CD1c-positive myeloid dendritic cell (primary cell): ENCODE results near the gene DCPS.
A peak's percentile ranks its signal among the peaks of the same experiment; 100 is the strongest.
"Not testable (repeated sequence)": the region's sequence is repeated elsewhere in the genome, so short reads cannot be mapped to it uniquely, and the experiment has no call there.

Experiments
- DNase-seq: peaks from one replicate; pipeline ENCODE4 v3.0.0-alpha.2; 2016; ENCODE audit errors: extremely low spot score

The DCPS gene

GRCh38 chr11:126383339-126384335 lies 79.8 kb downstream of the DCPS start:
- DNase-seq, result no peak

GRCh38 chr11:126384449-126385070 lies 80.7 kb downstream of the DCPS start:
- no peak for DNase-seq

GRCh38 chr11:126385991-126386728 lies 82.3 kb downstream of the DCPS start:
- no peak for DNase-seq

- DNase-seq, result peak; percentile 40
Measured at GRCh38 chr11:126386729-126387071, 82.8 kb downstream of the DCPS start.

GRCh38 chr11:126387857-126388256 lies 84.0 kb downstream of the DCPS start:
- no peak for DNase-seq

GRCh38 chr11:126390272-126390867 lies 86.5 kb downstream of the DCPS start:
- DNase-seq, result no peak

- peak; percentile 4 for DNase-seq
Measured at GRCh38 chr11:126391286-126391954, 87.6 kb downstream of the DCPS start.

GRCh38 chr11:126391970-126392632 lies 88.2 kb downstream of the DCPS start:
- DNase-seq, result peak; percentile 64

GRCh38 chr11:126392633-126393013 lies 88.8 kb downstream of the DCPS start:
- no peak for DNase-seq

GRCh38 chr11:126393143-126393542 lies 89.3 kb downstream of the DCPS start:
- DNase-seq, result no peak

- no peak for DNase-seq
Measured at GRCh38 chr11:126394036-126394435, 90.2 kb downstream of the DCPS start.

GRCh38 chr11:126394634-126395072 lies 90.8 kb downstream of the DCPS start:
- not testable (repeated sequence) for DNase-seq
